HepG2 (cell line): Measurements from ENCODE around the gene NT5C. TPM values are rescaled to one million over a fixed set of nuclear protein-coding genes. Genes with fewer than 3 reads are reported as not detected.

Experiments used
- CHD2 ChIP-seq: IDR thresholded peaks from 2 replicates; pipeline ENCODE4 v1.6.1; 2011; ENCODE audit warnings: low read depth, low read length, improper control_type of control experiment
- KLF6 ChIP-seq: IDR thresholded peaks from 2 replicates; pipeline ENCODE4 v1.8.0; 2016; ENCODE audit warnings: missing biosample characterization, missing genetic modification reagents
- MYNN ChIP-seq: sonication (generic); formaldehyde crosslinking; IDR thresholded peaks from 2 replicates; pipeline ENCODE4 v1.4.0; 2020; ENCODE audit warnings: mild to moderate bottlenecking, low read depth, missing genetic modification reagents
- PHF5A ChIP-seq: IDR thresholded peaks from one replicate; pipeline ENCODE4 v1.6.1; 2018; ENCODE audit warnings: low read depth, missing genetic modification reagents; ENCODE audit not compliant: unreplicated experiment
- ZNF598 ChIP-seq: sonication (generic); formaldehyde crosslinking; IDR thresholded peaks from 2 replicates; pipeline ENCODE4 v1.5.1; 2020; ENCODE audit warnings: mild to moderate bottlenecking, missing genetic modification reagents, borderline replicate concordance
- polyA plus RNA-seq, 8 experiments: library from polyadenylated mRNA; depleted of rRNA in 3 of 8; stranded (reverse) in 7 of 8; unstranded in 1 of 8; fragments of >200 nt; fragmentation: Illumina TruSeq in 4 of 8; extraction: Trizol in 4 of 8; gene quantifications; 2 replicates each; pipeline versions ENCODE4 v1.2.1 to v1.2.3, GENCODE V29; 2011 to 2016; ENCODE audit warnings: low read depth in 4 of 8, missing spikeins in 1 of 8, mixed read lengths in 1 of 8; ENCODE audit not compliant: insufficient read depth in 1 of 8
- total RNA-seq, 5 experiments: library from RNA; depleted of rRNA; stranded (reverse); fragments of >200 nt; fragmentation: Illumina TruSeq; extraction: Trizol; gene quantifications; 2 replicates each; pipeline ENCODE4 v1.2.3, GENCODE V29; 2016; ENCODE audit warnings: low read depth in 1 of 5
- TF ChIP-seq, protein P1 (sequence below): sonication (generic); formaldehyde crosslinking; IDR thresholded peaks from 2 replicates; pipeline ENCODE4 v1.8.1; 2023; ENCODE audit warnings: mild to moderate bottlenecking, missing genetic modification reagents
- TF ChIP-seq, protein P2 (sequence below): sonication (generic); formaldehyde crosslinking; IDR thresholded peaks from one replicate; pipeline ENCODE4 v1.5.1; 2020; ENCODE audit warnings: mild to moderate bottlenecking, missing genetic modification reagents; ENCODE audit errors: not compliant biosample characterization
- TF ChIP-seq, protein P3 (sequence below), 2 experiments: fragments of 450-650 bp in 1 of 2; sonication (generic) in 1 of 2; formaldehyde crosslinking in 1 of 2; IDR thresholded peaks; 2 replicates each; pipeline versions ENCODE4 v1.6.1 to v1.8.0; 2016 to 2022; ENCODE audit warnings: antibody characterized with exemption in 1 of 2, mild to moderate bottlenecking in 1 of 2, missing genetic modification reagents in 1 of 2

NT5C gene
- total and polyA plus RNA-seq, 2 of the 13 experiments (the other 11 are each of a cell fraction or from before 2014, with no cell fraction given): 42.8 to 48.6 TPM

DNA sequence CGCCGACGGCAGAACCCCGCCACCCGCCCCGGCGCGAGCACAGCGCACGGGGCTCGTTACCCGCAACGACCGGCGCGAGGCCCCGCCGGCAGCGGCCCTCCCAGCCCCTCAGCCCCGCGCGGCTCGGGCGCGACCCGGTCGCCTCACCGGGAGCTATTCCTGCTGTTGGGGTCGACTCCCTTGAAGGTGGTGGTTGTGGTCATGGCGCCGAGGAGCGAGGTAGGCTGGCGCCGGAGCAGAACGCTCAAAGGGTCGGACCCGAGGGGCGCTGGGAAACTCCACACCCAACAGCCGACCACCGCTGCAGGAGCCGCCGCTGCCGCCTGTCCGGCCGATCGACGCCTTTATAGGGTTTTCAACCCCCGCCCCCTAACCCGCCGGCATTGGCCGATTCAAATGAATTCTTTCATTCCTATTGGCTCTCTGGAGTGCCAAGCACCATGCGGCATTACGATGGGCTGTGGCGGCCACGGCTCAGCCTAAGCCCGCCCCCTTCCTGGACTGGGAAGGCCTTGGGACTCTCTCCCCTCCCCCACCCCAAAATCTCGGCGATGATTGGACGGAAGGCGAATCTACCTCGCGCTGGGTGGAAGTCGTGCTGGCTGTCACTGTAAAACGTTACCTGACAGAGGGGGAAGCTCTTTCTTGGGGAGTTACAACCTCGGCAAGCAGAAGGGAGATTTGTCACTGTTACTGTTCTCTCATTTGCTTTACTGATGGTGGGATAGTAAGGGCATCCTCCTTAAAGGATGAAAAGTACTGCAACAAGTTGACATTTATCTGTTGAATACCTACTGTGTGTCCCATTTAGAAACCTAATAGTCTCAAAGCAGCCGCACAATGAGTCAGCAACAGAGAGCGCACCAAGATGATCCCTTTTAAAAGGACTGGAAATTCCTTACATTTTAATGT lies 22.9 kb upstream of the NT5C start, which contains the start of gene JPT1 (continued):
- TF ChIP-seq, protein P1, sequence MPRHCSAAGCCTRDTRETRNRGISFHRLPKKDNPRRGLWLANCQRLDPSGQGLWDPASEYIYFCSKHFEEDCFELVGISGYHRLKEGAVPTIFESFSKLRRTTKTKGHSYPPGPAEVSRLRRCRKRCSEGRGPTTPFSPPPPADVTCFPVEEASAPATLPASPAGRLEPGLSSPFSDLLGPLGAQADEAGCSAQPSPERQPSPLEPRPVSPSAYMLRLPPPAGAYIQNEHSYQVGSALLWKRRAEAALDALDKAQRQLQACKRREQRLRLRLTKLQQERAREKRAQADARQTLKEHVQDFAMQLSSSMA (CRISPR knock-in tag): peak; percentile 94
- TF ChIP-seq MYNN (CRISPR knock-in tag): no peak; the same call in 1 of the 2 replicates
- peak; percentile 88 for TF ChIP-seq KLF6 (CRISPR knock-in tag)
- TF ChIP-seq, protein P2, sequence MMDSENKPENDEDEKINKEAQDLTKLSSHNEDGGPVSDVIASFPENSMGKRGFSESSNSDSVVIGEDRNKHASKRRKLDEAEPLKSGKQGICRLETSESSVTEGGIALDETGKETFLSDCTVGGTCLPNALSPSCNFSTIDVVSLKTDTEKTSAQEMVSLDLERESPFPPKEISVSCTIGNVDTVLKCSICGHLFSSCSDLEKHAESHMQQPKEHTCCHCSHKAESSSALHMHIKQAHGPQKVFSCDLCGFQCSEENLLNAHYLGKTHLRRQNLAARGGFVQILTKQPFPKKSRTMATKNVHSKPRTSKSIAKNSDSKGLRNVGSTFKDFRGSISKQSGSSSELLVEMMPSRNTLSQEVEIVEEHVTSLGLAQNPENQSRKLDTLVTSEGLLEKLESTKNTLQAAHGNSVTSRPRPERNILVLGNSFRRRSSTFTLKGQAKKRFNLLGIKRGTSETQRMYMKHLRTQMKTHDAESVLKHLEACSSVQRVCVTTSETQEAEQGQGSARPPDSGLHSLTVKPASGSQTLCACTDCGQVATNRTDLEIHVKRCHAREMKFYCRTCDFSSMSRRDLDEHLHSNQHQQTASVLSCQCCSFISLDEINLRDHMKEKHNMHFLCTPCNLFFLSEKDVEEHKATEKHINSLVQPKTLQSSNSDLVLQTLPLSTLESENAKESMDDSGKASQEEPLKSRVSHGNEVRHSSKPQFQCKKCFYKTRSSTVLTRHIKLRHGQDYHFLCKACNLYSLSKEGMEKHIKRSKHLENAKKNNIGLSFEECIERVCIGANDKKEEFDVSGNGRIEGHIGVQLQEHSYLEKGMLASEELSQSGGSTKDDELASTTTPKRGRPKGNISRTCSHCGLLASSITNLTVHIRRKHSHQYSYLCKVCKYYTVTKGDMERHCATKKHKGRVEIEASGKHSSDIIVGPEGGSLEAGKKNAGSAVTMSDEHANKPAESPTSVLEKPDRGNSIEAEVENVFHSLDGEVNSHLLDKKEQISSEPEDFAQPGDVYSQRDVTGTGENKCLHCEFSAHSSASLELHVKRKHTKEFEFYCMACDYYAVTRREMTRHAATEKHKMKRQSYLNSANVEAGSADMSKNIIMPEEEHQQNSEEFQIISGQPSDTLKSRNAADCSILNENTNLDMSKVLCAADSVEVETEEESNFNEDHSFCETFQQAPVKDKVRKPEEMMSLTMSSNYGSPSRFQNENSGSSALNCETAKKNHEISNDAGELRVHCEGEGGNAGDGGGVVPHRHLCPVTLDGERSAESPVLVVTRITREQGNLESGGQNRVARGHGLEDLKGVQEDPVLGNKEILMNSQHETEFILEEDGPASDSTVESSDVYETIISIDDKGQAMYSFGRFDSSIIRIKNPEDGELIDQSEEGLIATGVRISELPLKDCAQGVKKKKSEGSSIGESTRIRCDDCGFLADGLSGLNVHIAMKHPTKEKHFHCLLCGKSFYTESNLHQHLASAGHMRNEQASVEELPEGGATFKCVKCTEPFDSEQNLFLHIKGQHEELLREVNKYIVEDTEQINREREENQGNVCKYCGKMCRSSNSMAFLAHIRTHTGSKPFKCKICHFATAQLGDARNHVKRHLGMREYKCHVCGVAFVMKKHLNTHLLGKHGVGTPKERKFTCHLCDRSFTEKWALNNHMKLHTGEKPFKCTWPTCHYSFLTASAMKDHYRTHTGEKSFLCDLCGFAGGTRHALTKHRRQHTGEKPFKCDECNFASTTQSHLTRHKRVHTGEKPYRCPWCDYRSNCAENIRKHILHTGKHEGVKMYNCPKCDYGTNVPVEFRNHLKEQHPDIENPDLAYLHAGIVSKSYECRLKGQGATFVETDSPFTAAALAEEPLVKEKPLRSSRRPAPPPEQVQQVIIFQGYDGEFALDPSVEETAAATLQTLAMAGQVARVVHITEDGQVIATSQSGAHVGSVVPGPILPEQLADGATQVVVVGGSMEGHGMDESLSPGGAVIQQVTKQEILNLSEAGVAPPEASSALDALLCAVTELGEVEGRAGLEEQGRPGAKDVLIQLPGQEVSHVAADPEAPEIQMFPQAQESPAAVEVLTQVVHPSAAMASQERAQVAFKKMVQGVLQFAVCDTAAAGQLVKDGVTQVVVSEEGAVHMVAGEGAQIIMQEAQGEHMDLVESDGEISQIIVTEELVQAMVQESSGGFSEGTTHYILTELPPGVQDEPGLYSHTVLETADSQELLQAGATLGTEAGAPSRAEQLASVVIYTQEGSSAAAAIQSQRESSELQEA (CRISPR knock-in tag): peak; percentile 58
- TF ChIP-seq, protein P3, sequence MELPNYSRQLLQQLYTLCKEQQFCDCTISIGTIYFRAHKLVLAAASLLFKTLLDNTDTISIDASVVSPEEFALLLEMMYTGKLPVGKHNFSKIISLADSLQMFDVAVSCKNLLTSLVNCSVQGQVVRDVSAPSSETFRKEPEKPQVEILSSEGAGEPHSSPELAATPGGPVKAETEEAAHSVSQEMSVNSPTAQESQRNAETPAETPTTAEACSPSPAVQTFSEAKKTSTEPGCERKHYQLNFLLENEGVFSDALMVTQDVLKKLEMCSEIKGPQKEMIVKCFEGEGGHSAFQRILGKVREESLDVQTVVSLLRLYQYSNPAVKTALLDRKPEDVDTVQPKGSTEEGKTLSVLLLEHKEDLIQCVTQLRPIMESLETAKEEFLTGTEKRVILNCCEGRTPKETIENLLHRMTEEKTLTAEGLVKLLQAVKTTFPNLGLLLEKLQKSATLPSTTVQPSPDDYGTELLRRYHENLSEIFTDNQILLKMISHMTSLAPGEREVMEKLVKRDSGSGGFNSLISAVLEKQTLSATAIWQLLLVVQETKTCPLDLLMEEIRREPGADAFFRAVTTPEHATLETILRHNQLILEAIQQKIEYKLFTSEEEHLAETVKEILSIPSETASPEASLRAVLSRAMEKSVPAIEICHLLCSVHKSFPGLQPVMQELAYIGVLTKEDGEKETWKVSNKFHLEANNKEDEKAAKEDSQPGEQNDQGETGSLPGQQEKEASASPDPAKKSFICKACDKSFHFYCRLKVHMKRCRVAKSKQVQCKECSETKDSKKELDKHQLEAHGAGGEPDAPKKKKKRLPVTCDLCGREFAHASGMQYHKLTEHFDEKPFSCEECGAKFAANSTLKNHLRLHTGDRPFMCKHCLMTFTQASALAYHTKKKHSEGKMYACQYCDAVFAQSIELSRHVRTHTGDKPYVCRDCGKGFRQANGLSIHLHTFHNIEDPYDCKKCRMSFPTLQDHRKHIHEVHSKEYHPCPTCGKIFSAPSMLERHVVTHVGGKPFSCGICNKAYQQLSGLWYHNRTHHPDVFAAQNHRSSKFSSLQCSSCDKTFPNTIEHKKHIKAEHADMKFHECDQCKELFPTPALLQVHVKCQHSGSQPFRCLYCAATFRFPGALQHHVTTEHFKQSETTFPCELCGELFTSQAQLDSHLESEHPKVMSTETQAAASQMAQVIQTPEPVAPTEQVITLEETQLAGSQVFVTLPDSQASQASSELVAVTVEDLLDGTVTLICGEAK (IDR thresholded peaks at IDR 0.05): no peak
- TF ChIP-seq, protein P3 (CRISPR knock-in tag; IDR thresholded peaks at IDR 0.05): peak; percentile 59; the same call in 1 of the 2 replicates
- TF ChIP-seq PHF5A (CRISPR knock-in tag): peak; percentile 24
- peak; percentile 84 for TF ChIP-seq CHD2
- peak; percentile 62; the same call in 1 of the 2 replicates for TF ChIP-seq ZNF598
